Body of pancreas (tissue), 4 donors: Measurements from ENCODE around the gene RBMX. TPM values are rescaled to one million over a fixed set of nuclear protein-coding genes. Genes with fewer than 3 reads are reported as not detected.
"Not testable (repeated sequence)": the region's sequence is repeated elsewhere in the genome, so short reads cannot be mapped to it uniquely, and the experiment has no call there.

Experiments used
- ATAC-seq: fragments of 150-250 bp; one replicate; pipeline ENCODE4 v1.9.1; 2016
- DNase-seq, 4 donors: peaks; one replicate each; pipeline ENCODE4 v3.0.0-alpha.2; 2019
- H3K27ac ChIP-seq, 4 donors: fragments of 200-600 bp; sonication (generic); 1 replicate in 3 of 4; 2 replicates in 1 of 4; pipeline versions ENCODE4 v1.5.1 to v1.6.1; 2016 to 2019; ENCODE audit warnings: mild to moderate bottlenecking in 1 of 4, mixed read lengths in 1 of 4, moderate library complexity in 1 of 4
- H3K27me3 ChIP-seq, 2 donors: fragments of 200-600 bp; sonication (generic); one replicate each; pipeline ENCODE4 v1.6.0; 2016; ENCODE audit warnings: mild to moderate bottlenecking in 1 of 2
- H3K36me3 ChIP-seq, 2 donors: fragments of 200-600 bp; sonication (generic); replicated peaks in 1 of 2; 2 replicates each; pipeline ENCODE4 v1.5.1; 2016; ENCODE audit warnings: low read depth in 2 of 2; ENCODE audit not compliant: insufficient read depth in 1 of 2
- H3K4me1 ChIP-seq: fragments of 200-600 bp; sonication (generic); one replicate; pipeline ENCODE4 v1.6.0; 2016
- H3K4me3 ChIP-seq, 2 donors: fragments of 200-600 bp; sonication (generic); 1 replicate in 1 of 2; 2 replicates in 1 of 2; pipeline ENCODE4 v1.5.1; 2016 to 2019
- H3K9me3 ChIP-seq, 3 donors: fragments of 200-600 bp; sonication (generic); 1 replicate in 2 of 3; 2 replicates in 1 of 3; pipeline ENCODE4 v1.5.1; 2016
- POLR2A ChIP-seq, 3 donors: fragments of 450-650 bp; IDR thresholded peaks; one replicate each; pipeline ENCODE4 v1.6.1; 2016; ENCODE audit warnings: antibody characterized with exemption in 3 of 3, mild to moderate bottlenecking in 2 of 3
- WGBS, 2 donors: methylation state at CpG; one replicate each; pipeline ENCODE4 v1.1.5; 2017; 5-methylcytosine and 5-hydroxymethylcytosine counted together
- intact Hi-C: fragments of 100-400 bp; cut with DNase I; formaldehyde crosslinking; loops from one replicate; pipeline ENCODE4 v1.15.1; 2023
- total RNA-seq, 2 donors: library from RNA; depleted of rRNA; stranded (reverse); fragments of >200 nt; gene quantifications; one replicate each; pipeline ENCODE4 v1.1.0, GENCODE V29; 2016
- TF ChIP-seq, protein P1 (sequence below), 7 experiments: fragments of 450-650 bp in 4 of 7; fragments of 200-600 bp in 3 of 7; sonication (generic) in 3 of 7; IDR thresholded peaks; one replicate each; pipeline ENCODE4 v1.5.1; 2016 to 2019; ENCODE audit warnings: antibody characterized with exemption in 7 of 7

Gene RBMX
- total RNA-seq, 2 donors from 2014 or later: 120 to 150 TPM

DNA sequence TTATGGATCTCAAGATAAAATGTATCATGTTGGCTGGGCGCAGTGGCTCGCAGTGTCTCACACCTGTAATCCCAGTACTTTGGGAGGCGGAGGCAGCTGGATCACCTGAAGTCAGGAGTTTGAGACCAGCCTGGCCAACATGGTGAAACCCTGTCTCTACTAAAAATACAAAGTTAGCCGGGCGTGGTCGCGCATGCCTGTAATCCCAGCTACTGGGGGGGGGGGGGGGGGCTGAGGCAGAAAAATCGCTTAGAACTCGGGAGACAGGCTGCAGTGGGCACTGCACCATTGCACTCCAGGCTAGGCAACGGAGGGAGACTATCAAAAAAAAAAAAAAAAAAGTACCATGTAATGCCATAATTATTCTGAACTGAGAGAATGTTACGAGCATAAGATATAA lies 2.1 kb downstream of the RBMX start:
- no peak for DNase-seq
- H3K36me3 ChIP-seq: no peaks in the 10 kb centered on the region
- TF ChIP-seq, protein P1, sequence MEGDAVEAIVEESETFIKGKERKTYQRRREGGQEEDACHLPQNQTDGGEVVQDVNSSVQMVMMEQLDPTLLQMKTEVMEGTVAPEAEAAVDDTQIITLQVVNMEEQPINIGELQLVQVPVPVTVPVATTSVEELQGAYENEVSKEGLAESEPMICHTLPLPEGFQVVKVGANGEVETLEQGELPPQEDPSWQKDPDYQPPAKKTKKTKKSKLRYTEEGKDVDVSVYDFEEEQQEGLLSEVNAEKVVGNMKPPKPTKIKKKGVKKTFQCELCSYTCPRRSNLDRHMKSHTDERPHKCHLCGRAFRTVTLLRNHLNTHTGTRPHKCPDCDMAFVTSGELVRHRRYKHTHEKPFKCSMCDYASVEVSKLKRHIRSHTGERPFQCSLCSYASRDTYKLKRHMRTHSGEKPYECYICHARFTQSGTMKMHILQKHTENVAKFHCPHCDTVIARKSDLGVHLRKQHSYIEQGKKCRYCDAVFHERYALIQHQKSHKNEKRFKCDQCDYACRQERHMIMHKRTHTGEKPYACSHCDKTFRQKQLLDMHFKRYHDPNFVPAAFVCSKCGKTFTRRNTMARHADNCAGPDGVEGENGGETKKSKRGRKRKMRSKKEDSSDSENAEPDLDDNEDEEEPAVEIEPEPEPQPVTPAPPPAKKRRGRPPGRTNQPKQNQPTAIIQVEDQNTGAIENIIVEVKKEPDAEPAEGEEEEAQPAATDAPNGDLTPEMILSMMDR (IDR thresholded peaks at IDR 0.05): no peak
- TF ChIP-seq POLR2A (IDR thresholded peaks at IDR 0.05): no peak
- ATAC-seq: no peak
- WGBS, 2 donors: 52 to 55% methylated on average over 4 to 5 of the region's 11 CpGs
- H3K9me3 ChIP-seq: no peaks in the 10 kb centered on the region
- H3K27me3 ChIP-seq: no peaks in the 10 kb centered on the region
- H3K4me1 ChIP-seq: peaks cover 11% of the 10 kb centered on the region
- H3K27ac ChIP-seq: no peak overlapping the region
- intact Hi-C loops: no loop called here
- H3K4me3 ChIP-seq: no peak overlapping the region

DNA sequence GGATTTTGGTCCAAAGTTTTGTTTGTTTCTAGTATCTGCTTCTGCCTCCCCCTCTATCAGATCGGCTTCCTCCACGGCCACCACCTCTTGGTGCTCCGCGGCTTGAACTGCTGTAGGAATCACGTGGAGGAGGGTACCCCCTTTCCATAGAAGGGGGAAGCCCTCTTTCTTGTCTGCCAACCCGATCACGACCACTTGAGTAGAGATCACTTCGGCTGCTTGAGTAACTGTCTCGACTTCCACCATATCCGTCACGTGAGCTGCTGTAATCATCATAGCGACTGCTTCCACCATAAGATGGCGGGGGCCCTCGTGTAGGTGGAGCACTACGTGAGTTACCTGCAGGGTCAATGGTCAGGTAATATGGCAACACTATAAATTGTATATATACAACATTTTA lies 6.4 kb downstream of the RBMX start:
- not testable (repeated sequence) for H3K9me3 ChIP-seq, H3K36me3 ChIP-seq
- 57 to 68% methylated on average over 13 to 15 of the region's 15 CpGs for WGBS, 2 donors

DNA sequence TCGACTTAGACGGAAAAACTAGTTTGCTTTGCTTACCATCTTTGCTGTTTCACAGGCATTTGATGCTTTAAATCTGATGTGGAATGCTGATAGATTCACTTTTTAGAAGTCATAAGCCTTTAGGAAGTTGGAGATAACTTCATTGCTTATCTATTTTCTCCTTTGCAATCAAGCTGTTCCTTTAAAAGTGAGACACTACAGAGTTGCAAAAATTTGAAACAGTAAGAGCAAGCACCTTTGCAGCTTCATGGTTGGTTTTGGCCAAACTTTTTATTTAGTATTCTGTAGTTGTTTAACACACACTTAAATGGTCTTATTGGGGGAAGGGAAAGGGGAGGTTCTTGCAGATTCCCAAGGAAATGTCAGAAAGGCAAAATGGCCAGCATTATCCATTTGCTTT lies 7.3 kb downstream of the RBMX start:
- ATAC-seq, intact Hi-C loops, H3K4me3 ChIP-seq, H3K27me3 ChIP-seq, H3K36me3 ChIP-seq, H3K9me3 ChIP-seq, H3K4me1 ChIP-seq, DNase-seq, H3K27ac ChIP-seq: not testable (repeated sequence)
- WGBS, 2 donors: 96 to 100% methylated on average over 2 of the region's 2 CpGs

More for the DNA sequence above, 6.4 kb downstream of the RBMX start:
- H3K4me1 ChIP-seq, ATAC-seq, H3K27me3 ChIP-seq, H3K27ac ChIP-seq, DNase-seq, intact Hi-C loops, H3K4me3 ChIP-seq: not testable (repeated sequence)

DNA sequence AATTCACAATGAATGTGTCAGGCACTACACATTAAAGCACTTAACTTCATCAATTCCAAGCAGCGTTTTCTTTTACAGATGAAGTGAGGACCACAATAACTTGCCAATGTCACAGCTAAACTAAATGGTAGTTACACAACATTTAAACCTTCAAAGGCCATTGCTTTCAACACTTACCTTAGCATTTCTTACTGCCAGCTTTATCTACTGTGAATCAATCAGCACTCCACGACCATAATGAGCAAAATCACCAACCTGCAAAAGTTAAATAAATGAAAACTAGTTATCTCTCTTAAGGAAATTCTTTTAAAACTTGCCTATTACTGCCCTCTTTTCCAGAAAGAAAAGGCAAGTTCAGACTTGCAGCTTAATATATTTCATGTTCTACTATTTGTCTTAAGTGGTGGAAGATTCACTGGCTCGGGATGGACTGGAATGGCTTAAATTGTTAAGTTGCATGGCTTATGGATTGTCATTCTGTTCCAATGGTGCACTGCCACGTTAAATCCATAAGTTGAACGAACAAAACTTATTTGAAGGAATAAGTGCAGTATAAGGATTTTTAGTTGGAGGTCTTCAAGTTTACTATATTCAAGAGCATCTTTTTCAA lies 8.3 kb downstream of the RBMX start:
- 85% methylated on average over 5 of the region's 5 CpGs for WGBS, 2 donors
- Histone ChIP-seq H3K27me3 (no peaks in the 10 kb centered on the region), H3K4me1 (no peaks in the 10 kb centered on the region), H3K4me3 (no peak overlapping the region), H3K9me3 (no peaks in the 10 kb centered on the region), H3K36me3 (peaks cover 0 to 4% of the 10 kb centered on the region in 2 donors), H3K27ac (no peak overlapping the region)
- intact Hi-C loops: no loop called here
- TF ChIP-seq, protein P1 (IDR thresholded peaks at IDR 0.05): no peak
- TF ChIP-seq POLR2A (IDR thresholded peaks at IDR 0.05): no peak
- ATAC-seq (no peak), DNase-seq (no peak)

DNA sequence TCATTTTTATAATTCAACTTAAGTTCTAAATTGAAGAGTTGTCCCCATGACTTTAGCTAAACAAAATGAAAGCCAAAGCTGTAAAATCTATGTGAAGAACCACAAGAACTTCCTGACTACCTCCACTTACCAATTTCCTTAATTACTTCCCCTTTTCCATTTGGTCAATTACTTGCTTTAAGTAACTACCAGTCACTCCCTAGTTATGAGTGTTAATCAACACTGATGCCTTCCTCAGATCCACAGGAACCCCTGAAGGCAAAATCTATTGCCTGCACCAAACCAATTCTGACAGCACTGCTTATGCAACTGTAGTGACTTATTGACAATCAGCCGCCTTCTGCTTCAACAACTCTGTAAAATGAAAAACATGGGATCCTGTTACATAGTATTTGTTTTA lies 10.5 kb downstream of the RBMX start:
- 83% methylated on average over 1 of the region's 1 CpG; no CpG with 5 or more reads in 1 of the 2 donors for WGBS, 2 donors
- no peaks in the 10 kb centered on the region for H3K4me1 ChIP-seq
- DNase-seq: no peak
- no peak overlapping the region for H3K27ac ChIP-seq
- H3K36me3 ChIP-seq: peaks cover 0 to 4% of the 10 kb centered on the region in 2 donors
- ATAC-seq: no peak
- no peak overlapping the region for H3K4me3 ChIP-seq
- TF ChIP-seq POLR2A (IDR thresholded peaks at IDR 0.05): no peak
- TF ChIP-seq, protein P1 (IDR thresholded peaks at IDR 0.05): no peak
- intact Hi-C loops: no loop called here
- no peaks in the 10 kb centered on the region for H3K9me3 ChIP-seq
- H3K27me3 ChIP-seq: no peaks in the 10 kb centered on the region
